HepG2 (cell line): Measurements from ENCODE around the gene PLEKHM2. TPM values are rescaled to one million over a fixed set of nuclear protein-coding genes. Genes with fewer than 3 reads are reported as not detected.
A peak's percentile ranks its signal among the peaks of the same experiment; 100 is the strongest.

Source experiments
- ATAC-seq: fragments of 200-7000 bp; cut with Tn5 transposase; 3 replicates; pipeline ENCODE4 v1.9.1; 2020; ENCODE audit warnings: mild to moderate bottlenecking, moderate library complexity
- BruUV-seq: library from RNA; stranded (reverse); fragments of 400-500 nt; replicated peaks from 2 replicates; lab custom pipeline; 2021; lab: Mats Ljungman, UMichigan
- CTCF ChIA-PET: fragments of 300-600 bp; formaldehyde crosslinking; extraction: SDS; loops from one replicate; lab custom pipeline; 2021; ENCODE audit warnings: low total read pairs, inconsistent platforms, low intra/inter-chr PET ratio; lab: Yijun Ruan, JAX
- POLR2A ChIA-PET: fragments of 350-600 bp; sonication (Branson Sonifier 250); formaldehyde crosslinking; loops from one replicate; lab custom pipeline; 2020; ENCODE audit warnings: antibody characterized with exemption, inconsistent platforms; lab: Yijun Ruan, JAX
- DNase-seq: peaks from one replicate; pipeline ENCODE4 v3.0.0-alpha.2; 2015; ENCODE audit warnings: low spot score
- FAIRE-seq: peaks from 3 replicates; lab custom pipeline; 2011; peaks lifted over from hg19 to GRCh38; lab: Jason Lieb, UNC
- H2AFZ ChIP-seq: one replicate; pipeline ENCODE4 v1.6.1; 2011; ENCODE audit warnings: low read length, inconsistent platforms
- H3K27ac ChIP-seq: fragments of 300-600 bp; 3 replicates; pipeline ENCODE4 v1.8.0; 2011; ENCODE audit warnings: mixed run types, mild to moderate bottlenecking, mixed read lengths, low read length, inconsistent platforms; ENCODE audit not compliant: insufficient read depth; ENCODE audit errors: extremely low read length
- H3K27me3 ChIP-seq, 2 experiments: fragments of 200-600 bp in 1 of 2; 2 replicates in 1 of 2; 3 replicates in 1 of 2; pipeline versions ENCODE4 v1.6.0 to v1.8.0; 2011; ENCODE audit warnings: low read length in 2 of 2, mild to moderate bottlenecking in 2 of 2, moderate library complexity in 2 of 2, inconsistent platforms in 1 of 2; ENCODE audit not compliant: insufficient read depth in 2 of 2, control insufficient read depth in 1 of 2
- H3K36me3 ChIP-seq, 2 experiments: fragments of 200-600 bp in 1 of 2; replicated peaks in 1 of 2; 2 replicates in 1 of 2; 3 replicates in 1 of 2; pipeline versions ENCODE4 v1.5.1 to v1.8.0; 2011; ENCODE audit warnings: low read length in 2 of 2, inconsistent platforms in 1 of 2; ENCODE audit not compliant: insufficient read depth in 2 of 2, control insufficient read depth in 1 of 2
- H3K4me1 ChIP-seq: 2 replicates; pipeline ENCODE4 v1.5.1; 2012; ENCODE audit warnings: low read length, inconsistent platforms; ENCODE audit not compliant: insufficient read depth
- H3K4me2 ChIP-seq: 2 replicates; pipeline ENCODE4 v1.6.0; 2011; ENCODE audit warnings: low read depth, low read length, inconsistent platforms
- H3K4me3 ChIP-seq, 3 experiments: fragments of 200-600 bp in 1 of 3; sonication (generic), shearing (Covaris generic) in 1 of 3; replicated peaks in 1 of 3; 2 replicates each; pipeline ENCODE4 v1.5.1; 2011 to 2016; ENCODE audit warnings: low read length in 3 of 3, inconsistent platforms in 2 of 3, low read depth in 2 of 3, mild to moderate bottlenecking in 2 of 3, control low read depth in 1 of 3, mixed read lengths in 1 of 3; ENCODE audit not compliant: insufficient read depth in 1 of 3
- H3K79me2 ChIP-seq: one replicate; pipeline ENCODE4 v1.6.1; 2011; ENCODE audit warnings: low read length, inconsistent platforms; ENCODE audit not compliant: insufficient read depth
- H3K9ac ChIP-seq: 2 replicates; pipeline ENCODE4 v1.6.0; 2011; ENCODE audit warnings: mild to moderate bottlenecking, low read depth, low read length, inconsistent platforms; ENCODE audit not compliant: insufficient read depth
- H3K9me3 ChIP-seq: 2 replicates; pipeline ENCODE4 v1.5.1; 2012; ENCODE audit warnings: mild to moderate bottlenecking, low read length
- H4K20me1 ChIP-seq: 2 replicates; pipeline ENCODE4 v1.6.0; 2011; ENCODE audit warnings: inconsistent platforms, mild to moderate bottlenecking, low read length, moderate library complexity; ENCODE audit not compliant: insufficient read depth
- DDIT3 ChIP-seq: sonication (generic); formaldehyde crosslinking; IDR thresholded peaks from 2 replicates; pipeline ENCODE4 v1.4.0; 2020; ENCODE audit warnings: mild to moderate bottlenecking, missing genetic modification reagents
- FOXK2 ChIP-seq: fragments of 450-650 bp; IDR thresholded peaks from 2 replicates; pipeline ENCODE4 v1.6.1; 2016
- KDM4B ChIP-seq: sonication (generic); formaldehyde crosslinking; IDR thresholded peaks from 2 replicates; pipeline ENCODE4 v1.4.0; 2020; ENCODE audit warnings: missing genetic modification reagents
- PAF1 ChIP-seq: IDR thresholded peaks from 2 replicates; pipeline ENCODE4 v1.6.1; 2016; ENCODE audit warnings: missing genetic modification reagents, missing compliant biosample characterization
- RBM22 ChIP-seq: fragments of 200-400 bp; formaldehyde crosslinking; optimal IDR thresholded peaks from 2 replicates; pipeline ENCODE3; 2017; ENCODE audit warnings: mild to moderate bottlenecking, low read length, moderate library complexity
- ZNF121 ChIP-seq: sonication (generic); formaldehyde crosslinking; IDR thresholded peaks from 2 replicates; pipeline ENCODE4 v1.5.0; 2020; ENCODE audit warnings: mild to moderate bottlenecking, missing genetic modification reagents
- ZNF263 ChIP-seq: sonication (generic); formaldehyde crosslinking; IDR thresholded peaks from 2 replicates; pipeline ENCODE4 v1.4.0; 2020; ENCODE audit warnings: missing genetic modification reagents
- ZNF670 ChIP-seq: sonication (generic); formaldehyde crosslinking; IDR thresholded peaks from 2 replicates; pipeline ENCODE4 v1.8.0; 2022; ENCODE audit warnings: mild to moderate bottlenecking, missing genetic modification reagents, borderline replicate concordance
- WGBS: methylation state at CpG from one replicate; pipeline ENCODE4 v1.1.6; 2017; ENCODE audit warnings: low lambda C conversion rate; 5-methylcytosine and 5-hydroxymethylcytosine counted together
- in situ Hi-C: cut with HindIII; loops from 2 replicates; pipeline ENCODE4 v1.10.0; 2017; ENCODE audit warnings: low pct_unique_long_range_greater_than_20kb; ENCODE audit not compliant: extremely low pct_ligation_motif_present
- intact Hi-C: fragments of 100-400 bp; cut with micrococcal nuclease; formaldehyde crosslinking; loops from one replicate; pipeline ENCODE4 v1.10.0; 2022; ENCODE audit not compliant: unreplicated experiment
- polyA plus RNA-seq, 8 experiments: library from polyadenylated mRNA; depleted of rRNA in 3 of 8; stranded (reverse) in 7 of 8; unstranded in 1 of 8; fragments of >200 nt; fragmentation: Illumina TruSeq in 4 of 8; extraction: Trizol in 4 of 8; gene quantifications; 2 replicates each; pipeline versions ENCODE4 v1.2.1 to v1.2.3, GENCODE V29; 2011 to 2016; ENCODE audit warnings: low read depth in 4 of 8, missing spikeins in 1 of 8, mixed read lengths in 1 of 8; ENCODE audit not compliant: insufficient read depth in 1 of 8
- total RNA-seq, 5 experiments: library from RNA; depleted of rRNA; stranded (reverse); fragments of >200 nt; fragmentation: Illumina TruSeq; extraction: Trizol; gene quantifications; 2 replicates each; pipeline ENCODE4 v1.2.3, GENCODE V29; 2016; ENCODE audit warnings: low read depth in 1 of 5

The PLEKHM2 gene
- total and polyA plus RNA-seq, 2 of the 13 experiments (the other 11 are each of a cell fraction or from before 2014, with no cell fraction given) = 16.5 to 27.3 TPM

DNA sequence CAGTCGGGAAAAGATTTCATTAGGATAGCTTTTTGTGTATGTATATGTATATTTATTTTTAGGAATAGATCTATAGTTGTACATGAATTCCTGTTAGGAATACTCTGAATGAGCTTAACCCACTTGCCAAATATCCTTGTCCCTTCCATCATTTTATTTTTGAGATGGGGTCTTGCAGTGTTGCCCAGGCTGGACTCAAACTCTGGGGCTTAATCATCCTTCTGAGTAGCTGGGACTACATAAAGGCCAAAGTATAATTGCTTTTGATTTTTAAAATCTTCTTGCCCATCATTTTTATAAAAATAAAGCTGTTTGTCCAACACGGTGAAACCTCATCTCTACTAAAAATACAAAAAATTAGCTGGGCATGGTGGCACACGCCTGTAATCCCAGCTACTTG lies 20.2 kb upstream of the PLEKHM2 start:
- H3K4me3 ChIP-seq = no peak overlapping the region
- H3K9ac ChIP-seq = no peak overlapping the region
- BruUV-seq = no TSS peak
- peaks cover 12% of the 10 kb centered on the region; the same call in 1 of the 2 replicates for H3K4me1 ChIP-seq
- H3K27ac ChIP-seq = no peak overlapping the region
- H3K4me2 ChIP-seq = no peak overlapping the region
- H3K79me2 ChIP-seq = no peaks in the 10 kb centered on the region
- FAIRE-seq (no peak), DNase-seq (no peak), ATAC-seq (no peak)
- no peaks in the 10 kb centered on the region for H3K9me3 ChIP-seq
- WGBS = 97% methylated on average over 3 of the region's 3 CpGs
- POLR2A ChIA-PET = interaction anchor here (0.7 to 1.4 kb wide), 2 partner anchors 46 to 161 kb away, joined by 3 to 8 read pairs; no protein-coding TSS in a partner anchor
- no peak overlapping the region for H2AFZ ChIP-seq
- intact Hi-C loops (no loop called here), in situ Hi-C loops (no loop called here)
- no peaks in the 10 kb centered on the region for H3K27me3 ChIP-seq
- no peaks in the 10 kb centered on the region for H4K20me1 ChIP-seq
- CTCF ChIA-PET = no interaction called here
- H3K36me3 ChIP-seq = peaks cover 21 to 38% of the 10 kb centered on the region in 2 experiments
- TF ChIP-seq ZNF121 (CRISPR knock-in tag) (peak; percentile 57; the same call in 1 of the 2 replicates), DDIT3 (CRISPR knock-in tag) (no peak), FOXK2 (no peak)

- intact Hi-C loops = no loop called here
- peaks cover 1 to 3% of the 10 kb centered on the region in 2 experiments; a peak in 2 of 5 replicates for H3K36me3 ChIP-seq
- 93% methylated on average over 7 of the region's 7 CpGs for WGBS
Observed at GRCh38 chr1:15667362-15667761, 16.8 kb upstream of the PLEKHM2 start.

More at GRCh38 chr1:15667362-15667761, 16.8 kb upstream of the PLEKHM2 start:
- ATAC-seq = no peak
- no peaks in the 10 kb centered on the region for H3K9me3 ChIP-seq
- 0 out of 2 replicates have a peak, but pooled peaks have one; percentile 45 for TF ChIP-seq PAF1
- TF ChIP-seq RBM22 = peak; percentile 76
- TF ChIP-seq KDM4B = no peak
- no peak for TF ChIP-seq ZNF263
- TF ChIP-seq ZNF670 (CRISPR knock-in tag) = no peak
- POLR2A ChIA-PET = interaction anchor here (0.6 kb wide), 1 partner anchor 38 kb away, joined by 3 read pairs; no protein-coding TSS in a partner anchor
- no peak overlapping the region for H2AFZ ChIP-seq
- FAIRE-seq = no peak
- no peaks in the 10 kb centered on the region for H3K79me2 ChIP-seq
- no peak overlapping the region for H3K4me2 ChIP-seq
- H3K4me1 ChIP-seq = peaks cover 12% of the 10 kb centered on the region; the same call in 1 of the 2 replicates
- in situ Hi-C loops = no loop called here
- H3K9ac ChIP-seq = no peak overlapping the region
- TSS peak; percentile 12 for BruUV-seq
- H3K4me3 ChIP-seq = no peak overlapping the region
- H3K27me3 ChIP-seq = no peaks in the 10 kb centered on the region
- no peak for DNase-seq
- CTCF ChIA-PET = no interaction called here
- no peak overlapping the region for H3K27ac ChIP-seq
- no peaks in the 10 kb centered on the region for H4K20me1 ChIP-seq
